Glutamatergic neuron (in vitro differentiated cells): ENCODE results near the gene CALR. TPM values are rescaled to one million over a fixed set of nuclear protein-coding genes. Genes with fewer than 3 reads are reported as not detected.
A peak's percentile ranks its signal among the peaks of the same experiment; 100 is the strongest.
"Not testable (repeated sequence)": the region's sequence is repeated elsewhere in the genome, so short reads cannot be mapped to it uniquely, and the experiment has no call there.

Source experiments
- DNase-seq: peaks from one replicate; pipeline ENCODE4 v3.0.0; 2022
- H3K27ac Mint-ChIP-seq: one replicate; pipeline ENCODE4 v1.8.0; 2020; ENCODE audit warnings: mild to moderate bottlenecking, mixed read lengths, inconsistent platforms; ENCODE audit not compliant: unreplicated experiment
- H3K27me3 Mint-ChIP-seq: one replicate; pipeline ENCODE4 v1.8.0; 2020; ENCODE audit warnings: mild to moderate bottlenecking, moderate library complexity, mixed read lengths, inconsistent platforms; ENCODE audit not compliant: unreplicated experiment
- H3K36me3 Mint-ChIP-seq: one replicate; pipeline ENCODE4 v1.8.0; 2020; ENCODE audit warnings: mild to moderate bottlenecking, mixed read lengths, inconsistent platforms; ENCODE audit not compliant: unreplicated experiment
- H3K4me1 Mint-ChIP-seq: one replicate; pipeline ENCODE4 v1.8.0; 2020; ENCODE audit warnings: mild to moderate bottlenecking, low read depth, mixed read lengths, inconsistent platforms; ENCODE audit not compliant: unreplicated experiment
- H3K4me3 Mint-ChIP-seq: one replicate; pipeline ENCODE4 v1.8.0; 2020; ENCODE audit warnings: mild to moderate bottlenecking, mixed read lengths, inconsistent platforms; ENCODE audit not compliant: unreplicated experiment
- H3K9me3 Mint-ChIP-seq: one replicate; pipeline ENCODE4 v1.8.0; 2020; ENCODE audit warnings: mild to moderate bottlenecking, moderate library complexity, mixed read lengths, inconsistent platforms; ENCODE audit not compliant: unreplicated experiment
- CTCF ChIP-seq: fragments of 200-600 bp; sonication (generic); IDR thresholded peaks from one replicate; pipeline ENCODE4 v1.5.0; 2021; ENCODE audit not compliant: partially characterized antibody, unreplicated experiment
- long read RNA-seq: library from polyadenylated mRNA; unstranded; transcript quantifications from one replicate; pipeline ENCODE4 v2.0.0, GENCODE V29; 2020; ENCODE audit not compliant: unreplicated experiment
- total RNA-seq: library from RNA; stranded (reverse); fragmentation: NEBNext Ultra II Directional; extraction: Animal tissue kit (Norgen Biotek cat#: 25700); gene quantifications from one replicate; pipeline ENCODE4 v1.2.1, GENCODE V29; 2021; ENCODE audit not compliant: unreplicated experiment

CALR gene
- total RNA-seq, result 543 TPM
- long read RNA-seq, transcript CALR-201 (9 exons, 1,903 nt), result major isoform, 308 of 349 reads
- long read RNA-seq, partial matches to known transcripts, result 9 of 349 reads
- long read RNA-seq, other reads (novel, unspliced or antisense), result 32 of 349 reads

GRCh38 chr19:12937927-12938778, at the start of gene CALR:
CALR (plus strand) TSS chr19:12938609; CDS start chr19:12938680, 71 bp downstream.
- Mint-ChIP-seq H3K9me3 (peaks cover 5% of the 10 kb centered on the region), H3K4me1 (peaks cover 11% of the 10 kb centered on the region), H3K4me3 (peak within 1 kb of the TSS; percentile 98), H3K27me3 (peaks cover 20% of the 10 kb centered on the region), H3K36me3 (no peaks in the 10 kb centered on the region), H3K27ac (peak within 1 kb of the TSS; percentile 97)
- DNase-seq, result peak; percentile 98
- no peak for TF ChIP-seq CTCF

- H3K4me1 Mint-ChIP-seq, H3K36me3 Mint-ChIP-seq, H3K9me3 Mint-ChIP-seq, DNase-seq: not testable (repeated sequence)
- peaks cover 19% of the 10 kb centered on the region for H3K27me3 Mint-ChIP-seq
- peak overlapping the region; percentile 97 for H3K27ac Mint-ChIP-seq
- peak overlapping the region; percentile 93 for H3K4me3 Mint-ChIP-seq
Observed at GRCh38 chr19:12890299-12890786, 48.1 kb upstream of the CALR start.

GRCh38 chr19:12890787-12891552, 47.4 kb upstream of the CALR start, which contains the start of gene GCDH:
GCDH (plus strand) TSS chr19:12891160; CDS start chr19:12891305, 145 bp downstream.
- peak; percentile 94 for DNase-seq
- Mint-ChIP-seq H3K9me3 (peaks cover 5% of the 10 kb centered on the region), H3K4me3 (peak within 1 kb of the TSS; percentile 93), H3K27me3 (peaks cover 19% of the 10 kb centered on the region), H3K4me1 (peaks cover 2% of the 10 kb centered on the region), H3K27ac (peak within 1 kb of the TSS; percentile 97), H3K36me3 (no peaks in the 10 kb centered on the region)
- TF ChIP-seq CTCF, result no peak

DNA sequence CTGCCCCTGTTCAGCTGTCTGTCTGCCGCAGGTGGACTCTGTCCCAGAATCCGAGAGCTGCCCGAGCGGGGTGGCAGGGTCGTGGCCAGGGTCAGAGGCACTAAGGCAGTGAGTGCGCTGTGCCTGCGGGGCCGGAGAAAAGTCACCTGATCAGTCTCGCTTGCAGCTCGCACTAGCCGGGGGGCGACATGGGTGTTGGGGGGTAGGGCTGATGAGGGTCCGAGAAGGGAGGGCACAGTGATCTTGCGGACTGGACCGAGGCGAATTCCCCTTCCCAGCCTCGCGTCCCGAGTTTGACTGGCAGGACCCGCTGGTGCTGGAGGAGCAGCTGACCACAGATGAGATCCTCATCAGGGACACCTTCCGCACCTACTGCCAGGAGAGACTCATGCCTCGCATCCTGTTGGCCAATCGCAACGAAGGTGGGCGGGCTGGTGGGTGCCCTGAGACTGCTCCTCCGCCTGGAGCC, 46.8 kb upstream of the CALR start:
- peaks cover 2% of the 10 kb centered on the region for H3K9me3 Mint-ChIP-seq
- no peak for DNase-seq
- peaks cover 16% of the 10 kb centered on the region for H3K27me3 Mint-ChIP-seq
- H3K4me3 Mint-ChIP-seq, result peak overlapping the region; percentile 93
- no peaks in the 10 kb centered on the region for H3K36me3 Mint-ChIP-seq
- TF ChIP-seq CTCF, result no peak
- H3K27ac Mint-ChIP-seq, result peak overlapping the region; percentile 97
- H3K4me1 Mint-ChIP-seq, result peaks cover 2% of the 10 kb centered on the region

- Mint-ChIP-seq H3K9me3 (no peaks in the 10 kb centered on the region), H3K4me3 (peak overlapping the region; percentile 34), H3K36me3 (no peaks in the 10 kb centered on the region), H3K4me1 (peaks cover 2% of the 10 kb centered on the region), H3K27me3 (peaks cover 11% of the 10 kb centered on the region), H3K27ac (no peak overlapping the region)
- TF ChIP-seq CTCF, result no peak
- DNase-seq, result no peak
Observed at GRCh38 chr19:12893582-12893981, 44.8 kb upstream of the CALR start.
